ENCODE measurements around the gene STPG1.

The STPG1 gene

GRCh38 chr1:24382165-24382577, 31.4 kb downstream of the STPG1 start:
- no peak for DNase-seq (ENCODE audit: extremely low spot score)
- POLR2A ChIA-PET = interaction anchor here (0.6 kb wide), 1 partner anchor 8 kb away, joined by 4 read pairs; no protein-coding TSS in a partner anchor
- no peak for TF ChIP-seq CTCF (IDR thresholded peaks at IDR 0.05; ENCODE audit: control extremely low read depth, extremely low read depth, low read depth, missing control alignments)
- CTCF ChIA-PET = interaction anchor here (0.7 to 7.3 kb wide), 8 partner anchors 10 to 232 kb away, joined by 3 to 101 read pairs (median 5); no protein-coding TSS in a partner anchor

GRCh38 chr1:24381256-24381655, 32.3 kb downstream of the STPG1 start:
- TF ChIP-seq CTCF (IDR thresholded peaks at IDR 0.05; ENCODE audit: control extremely low read depth, extremely low read depth, low read depth, missing control alignments) = no peak
- no peak for DNase-seq (ENCODE audit: extremely low spot score)
- ChIA-PET CTCF (interaction anchor here (0.7 to 7.3 kb wide), 5 partner anchors 9 to 182 kb away, joined by 3 to 40 read pairs (median 5); no protein-coding TSS in a partner anchor), POLR2A (no interaction called here)

- ChIA-PET CTCF (interaction anchor here (0.7 to 7.3 kb wide), 4 partner anchors 9 to 35 kb away, joined by 3 to 40 read pairs (median 4); partner anchors contain the start of gene NIPAL3), POLR2A (no interaction called here)
- no peak for TF ChIP-seq CTCF (IDR thresholded peaks at IDR 0.05; ENCODE audit: control extremely low read depth, extremely low read depth, low read depth, missing control alignments)
- DNase-seq (ENCODE audit: extremely low spot score) = no peak
Observed at GRCh38 chr1:24380508-24380907, 33.1 kb downstream of the STPG1 start.

- POLR2A ChIA-PET = no interaction called here
- CTCF ChIA-PET = interaction anchor here (0.7 to 7.3 kb wide), 3 partner anchors 12 to 36 kb away, joined by 3 to 40 read pairs (median 4); partner anchors contain the start of gene NIPAL3
- no peak for TF ChIP-seq CTCF (IDR thresholded peaks at IDR 0.05; ENCODE audit: control extremely low read depth, extremely low read depth, low read depth, missing control alignments)
- DNase-seq (ENCODE audit: extremely low spot score) = no peak
Observed at GRCh38 chr1:24379733-24380315, 33.8 kb downstream of the STPG1 start.

- POLR2A ChIA-PET = no interaction called here
- DNase-seq (ENCODE audit: extremely low spot score) = no peak
- CTCF ChIA-PET = interaction anchor here (1.0 kb wide), 1 partner anchor 8 kb away, joined by 3 read pairs; no protein-coding TSS in a partner anchor
- no peak for TF ChIP-seq CTCF (IDR thresholded peaks at IDR 0.05; ENCODE audit: control extremely low read depth, extremely low read depth, low read depth, missing control alignments)
Observed at GRCh38 chr1:24374891-24375786, 38.4 kb downstream of the STPG1 start.

GRCh38 chr1:24373710-24374109, 39.9 kb downstream of the STPG1 start:
- DNase-seq (ENCODE audit: extremely low spot score) = no peak
- ChIA-PET CTCF (interaction anchor here (1.3 to 3.9 kb wide), 6 partner anchors 12 to 223 kb away, joined by 3 to 23 read pairs (median 8); partner anchors contain the start of gene NIPAL3), POLR2A (interaction anchor here (0.6 kb wide), 1 partner anchor 107 kb away, joined by 3 read pairs; no protein-coding TSS in a partner anchor)
- TF ChIP-seq CTCF (IDR thresholded peaks at IDR 0.05; ENCODE audit: control extremely low read depth, extremely low read depth, low read depth, missing control alignments) = no peak

All from GM10248 (cell line).